ENCODE measurements around the gene GRIN1. TPM values are rescaled to one million over a fixed set of nuclear protein-coding genes. Genes with fewer than 3 reads are reported as not detected.

Gene GRIN1
- polyA plus RNA-seq, 2 of the 4 experiments (the other 2 are of a cell fraction), result 0.13 to 0.45 TPM

DNA sequence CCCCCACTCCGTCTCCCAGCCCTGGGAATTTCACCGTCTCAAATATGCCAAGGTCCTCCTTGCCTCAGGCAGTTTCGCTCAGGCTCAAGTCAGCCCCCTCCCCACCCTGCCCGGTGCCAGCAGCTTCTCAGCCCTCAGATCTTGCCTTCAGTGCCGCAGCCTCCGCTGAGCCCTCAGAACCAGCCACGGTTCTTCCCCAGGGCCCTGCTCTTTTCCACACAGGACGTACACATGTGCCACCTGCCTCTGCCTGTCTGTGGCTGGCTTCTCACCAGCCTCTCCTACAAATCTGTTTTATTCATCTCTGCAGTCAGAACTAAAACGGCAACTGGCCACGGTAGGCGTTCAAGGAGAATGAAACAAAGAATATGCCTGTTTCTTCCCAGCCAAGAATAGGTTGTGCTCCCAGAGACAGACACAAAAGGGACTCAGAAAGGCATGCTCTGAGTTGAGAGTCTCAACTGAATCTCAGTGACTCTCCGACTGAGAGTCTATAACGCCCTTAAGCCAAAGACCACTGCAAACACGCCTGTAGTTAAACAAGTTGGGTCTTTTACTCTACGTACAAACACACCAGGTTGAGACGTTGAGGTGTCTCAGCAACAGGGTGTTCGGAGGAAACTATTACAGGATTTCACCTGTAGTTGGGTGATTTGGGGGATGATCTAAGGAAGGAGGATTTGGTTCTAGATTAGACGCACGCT is 10.6 kb upstream of the GRIN1 start:
- Histone ChIP-seq H3K4me1 (peaks cover 17% of the 10 kb centered on the region), H3K4me3 (peak overlapping the region; percentile 94), H3K9me3 (no peaks in the 10 kb centered on the region), H3K4me2 (peak overlapping the region; percentile 100), H3K27ac (peak overlapping the region; percentile 98)
- DNase-seq (ENCODE audit: low read depth in 1 of 2, low spot score in 1 of 2), result no peak
- WGBS (ENCODE audit: missing lambda C conversion rate), result 22% methylated on average over 19 of the region's 19 CpGs
- ChIA-PET POLR2A (interaction anchor here (0.6 to 1.2 kb wide), 6 partner anchors 35 to 461 kb away, joined by 3 to 4 read pairs (median 4); partner anchors contain the start of genes ANAPC2, SSNA1 and TUBB4B), CTCF (interaction anchor here (0.8 to 3.4 kb wide), 15 partner anchors 10 to 109 kb away, joined by 3 to 16 read pairs (median 4); partner anchors contain the start of genes ANAPC2 and SSNA1)
- peak in 1 of 2 experiments; percentile 2; a peak in 1 of 6 replicates for ATAC-seq
- FAIRE-seq, result no peak
- TF ChIP-seq RAD21 (conservative IDR thresholded peaks at IDR 0.05 in 1 of 2, IDR thresholded peaks at IDR 0.05 in 1 of 2), result no peak
- no peak for TF ChIP-seq NR3C1 (IDR thresholded peaks at IDR 0.05)
- no peak for TF ChIP-seq EHF (CRISPR knock-in tag; IDR thresholded peaks at IDR 0.05)
- TF ChIP-seq POLR2A (IDR thresholded peaks at IDR 0.05; ENCODE audit: low read length), result 0 out of 2 replicates have a peak, but pooled peaks have one; percentile 13
- no peak for TF ChIP-seq EP300 (IDR thresholded peaks at IDR 0.05)
- TF ChIP-seq HMGXB4 (CRISPR knock-in tag; IDR thresholded peaks at IDR 0.05; ENCODE audit: borderline replicate concordance), result no peak
- no peak for TF ChIP-seq FOXS1 (CRISPR knock-in tag; IDR thresholded peaks at IDR 0.05)
- TF ChIP-seq, protein P1, sequence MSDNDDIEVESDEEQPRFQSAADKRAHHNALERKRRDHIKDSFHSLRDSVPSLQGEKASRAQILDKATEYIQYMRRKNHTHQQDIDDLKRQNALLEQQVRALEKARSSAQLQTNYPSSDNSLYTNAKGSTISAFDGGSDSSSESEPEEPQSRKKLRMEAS (IDR thresholded peaks at IDR 0.05), result peak; percentile 3; the same call in 1 of the 2 replicates
- no peak for TF ChIP-seq GATA3 (IDR thresholded peaks at IDR 0.05; ENCODE audit: borderline replicate concordance)

DNA sequence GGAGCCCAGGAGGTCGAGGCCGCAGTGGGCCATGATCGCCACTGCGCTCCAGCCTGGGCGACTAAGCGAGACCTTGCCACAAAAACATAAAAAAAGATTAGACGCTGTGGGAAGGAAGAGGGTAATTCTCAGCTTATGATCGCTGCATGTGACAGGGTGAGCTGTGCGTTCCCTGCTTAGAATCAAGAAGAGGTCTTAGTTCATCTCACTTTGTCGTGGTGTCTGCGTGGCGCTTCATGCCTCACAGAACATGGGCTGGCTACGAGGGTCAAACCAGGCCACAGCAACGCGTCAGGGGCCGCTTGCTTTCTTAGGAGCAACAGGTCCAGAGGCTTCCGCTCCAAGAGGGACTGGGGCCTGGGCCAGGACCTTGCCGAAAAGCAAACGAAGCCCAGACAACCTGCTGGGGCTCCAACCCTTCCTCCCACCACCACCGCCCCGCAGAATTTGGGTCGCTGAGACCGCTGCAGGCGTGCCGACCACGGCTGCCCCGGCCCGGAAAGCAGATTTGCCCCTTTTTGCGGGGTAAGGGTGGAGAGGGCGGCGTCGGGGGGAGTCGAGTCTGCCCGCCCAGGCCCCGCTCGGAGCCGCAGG is 10.0 kb upstream of the GRIN1 start:
- WGBS (ENCODE audit: missing lambda C conversion rate), result 19% methylated on average over 19 of the region's 37 CpGs
- Histone ChIP-seq H3K4me3 (peak overlapping the region; percentile 94), H3K27ac (peak overlapping the region; percentile 98), H3K4me2 (peak overlapping the region; percentile 100), H3K9me3 (no peaks in the 10 kb centered on the region), H3K4me1 (peaks cover 17% of the 10 kb centered on the region)
- FAIRE-seq (no peak), DNase-seq (ENCODE audit: low read depth in 1 of 2, low spot score in 1 of 2) (peak in 1 of 2 experiments; percentile 51), ATAC-seq (peak; percentile 12 to 13; a peak in 4 of 6 replicates)
- TF ChIP-seq, protein P2, sequence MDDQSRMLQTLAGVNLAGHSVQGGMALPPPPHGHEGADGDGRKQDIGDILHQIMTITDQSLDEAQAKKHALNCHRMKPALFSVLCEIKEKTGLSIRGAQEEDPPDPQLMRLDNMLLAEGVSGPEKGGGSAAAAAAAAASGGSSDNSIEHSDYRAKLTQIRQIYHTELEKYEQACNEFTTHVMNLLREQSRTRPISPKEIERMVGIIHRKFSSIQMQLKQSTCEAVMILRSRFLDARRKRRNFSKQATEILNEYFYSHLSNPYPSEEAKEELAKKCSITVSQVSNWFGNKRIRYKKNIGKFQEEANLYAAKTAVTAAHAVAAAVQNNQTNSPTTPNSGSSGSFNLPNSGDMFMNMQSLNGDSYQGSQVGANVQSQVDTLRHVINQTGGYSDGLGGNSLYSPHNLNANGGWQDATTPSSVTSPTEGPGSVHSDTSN (IDR thresholded peaks at IDR 0.05), result 0 out of 2 replicates have a peak, but pooled peaks have one; percentile 30
- no peak for TF ChIP-seq HEYL (CRISPR knock-in tag; IDR thresholded peaks at IDR 0.05)
- TF ChIP-seq, protein P1 (IDR thresholded peaks at IDR 0.05), result 0 out of 2 replicates have a peak, but pooled peaks have one; percentile 51
- CTCF ChIA-PET, result interaction anchor here (0.9 to 3.4 kb wide), 16 partner anchors 9 to 109 kb away, joined by 3 to 16 read pairs (median 4); partner anchors contain the start of genes ANAPC2 and SSNA1
- POLR2A ChIA-PET, result interaction anchor here (0.7 to 2.2 kb wide), 21 partner anchors 10 to 127 kb away, joined by 3 to 23 read pairs (median 5); partner anchors contain the start of genes ANAPC2, GRIN1, LRRC26 and MAN1B1

GRCh38 chr9:137129456-137130175 is 9.3 kb upstream of the GRIN1 start:
- FAIRE-seq, result no peak
- H3K4me1 ChIP-seq, result peaks cover 17% of the 10 kb centered on the region
- ChIA-PET CTCF (interaction anchor here (0.6 to 3.4 kb wide), 18 partner anchors 9 to 108 kb away, joined by 3 to 16 read pairs (median 4); partner anchors contain the start of genes ANAPC2, RNF224 and SSNA1), POLR2A (interaction anchor here (0.7 to 2.2 kb wide), 21 partner anchors 9 to 127 kb away, joined by 3 to 23 read pairs (median 5); partner anchors contain the start of genes ANAPC2, GRIN1, LRRC26 and MAN1B1)
- H3K4me3 ChIP-seq, result peak overlapping the region; percentile 94
- ATAC-seq, result peak; percentile 95 to 96
- peak overlapping the region; percentile 98 for H3K27ac ChIP-seq
- H3K4me2 ChIP-seq, result peak overlapping the region; percentile 100
- DNase-seq (ENCODE audit: low read depth in 1 of 2, low spot score in 1 of 2), result peak; percentile 93 to 95
- no peaks in the 10 kb centered on the region for H3K9me3 ChIP-seq
- 0% methylated on average over 13 of the region's 86 CpGs for WGBS (ENCODE audit: missing lambda C conversion rate)
- TF ChIP-seq, protein P3, sequence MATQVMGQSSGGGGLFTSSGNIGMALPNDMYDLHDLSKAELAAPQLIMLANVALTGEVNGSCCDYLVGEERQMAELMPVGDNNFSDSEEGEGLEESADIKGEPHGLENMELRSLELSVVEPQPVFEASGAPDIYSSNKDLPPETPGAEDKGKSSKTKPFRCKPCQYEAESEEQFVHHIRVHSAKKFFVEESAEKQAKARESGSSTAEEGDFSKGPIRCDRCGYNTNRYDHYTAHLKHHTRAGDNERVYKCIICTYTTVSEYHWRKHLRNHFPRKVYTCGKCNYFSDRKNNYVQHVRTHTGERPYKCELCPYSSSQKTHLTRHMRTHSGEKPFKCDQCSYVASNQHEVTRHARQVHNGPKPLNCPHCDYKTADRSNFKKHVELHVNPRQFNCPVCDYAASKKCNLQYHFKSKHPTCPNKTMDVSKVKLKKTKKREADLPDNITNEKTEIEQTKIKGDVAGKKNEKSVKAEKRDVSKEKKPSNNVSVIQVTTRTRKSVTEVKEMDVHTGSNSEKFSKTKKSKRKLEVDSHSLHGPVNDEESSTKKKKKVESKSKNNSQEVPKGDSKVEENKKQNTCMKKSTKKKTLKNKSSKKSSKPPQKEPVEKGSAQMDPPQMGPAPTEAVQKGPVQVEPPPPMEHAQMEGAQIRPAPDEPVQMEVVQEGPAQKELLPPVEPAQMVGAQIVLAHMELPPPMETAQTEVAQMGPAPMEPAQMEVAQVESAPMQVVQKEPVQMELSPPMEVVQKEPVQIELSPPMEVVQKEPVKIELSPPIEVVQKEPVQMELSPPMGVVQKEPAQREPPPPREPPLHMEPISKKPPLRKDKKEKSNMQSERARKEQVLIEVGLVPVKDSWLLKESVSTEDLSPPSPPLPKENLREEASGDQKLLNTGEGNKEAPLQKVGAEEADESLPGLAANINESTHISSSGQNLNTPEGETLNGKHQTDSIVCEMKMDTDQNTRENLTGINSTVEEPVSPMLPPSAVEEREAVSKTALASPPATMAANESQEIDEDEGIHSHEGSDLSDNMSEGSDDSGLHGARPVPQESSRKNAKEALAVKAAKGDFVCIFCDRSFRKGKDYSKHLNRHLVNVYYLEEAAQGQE (IDR thresholded peaks at IDR 0.05), result no peak
- peak; percentile 85 for TF ChIP-seq POLR2A (IDR thresholded peaks at IDR 0.05; ENCODE audit: low read length)
- no peak for TF ChIP-seq CTCF (IDR thresholded peaks at IDR 0.05)
- no peak for TF ChIP-seq ZSCAN20 (CRISPR knock-in tag; IDR thresholded peaks at IDR 0.05)
- TF ChIP-seq JUN (IDR thresholded peaks at IDR 0.05), result peak; percentile 59 to 82; a peak in 4 of 5 replicates
- TF ChIP-seq KDM5A (IDR thresholded peaks at IDR 0.05), result peak; percentile 41; the same call in 1 of the 2 replicates
- no peak for TF ChIP-seq CBX8 (IDR thresholded peaks at IDR 0.05)
- no peak for TF ChIP-seq HOXB5 (CRISPR knock-in tag; IDR thresholded peaks at IDR 0.05)
- no peak for TF ChIP-seq HOXA7 (CRISPR knock-in tag; IDR thresholded peaks at IDR 0.05)
- TF ChIP-seq CHD2 (IDR thresholded peaks at IDR 0.05; ENCODE audit: low read length, partially characterized antibody), result no peak
